GM18519 (cell line): ENCODE results near the gene DCC.
A peak's percentile ranks its signal among the peaks of the same experiment; 100 is the strongest.

Source experiments
- ATAC-seq: cut with Tn5 transposase; IDR thresholded peaks from one replicate; pipeline ENCODE4 v1.9.1; 2021; ENCODE audit warnings: mild to moderate bottlenecking, moderate library complexity; ENCODE audit not compliant: unreplicated experiment, low FRiP score

DCC gene

DNA sequence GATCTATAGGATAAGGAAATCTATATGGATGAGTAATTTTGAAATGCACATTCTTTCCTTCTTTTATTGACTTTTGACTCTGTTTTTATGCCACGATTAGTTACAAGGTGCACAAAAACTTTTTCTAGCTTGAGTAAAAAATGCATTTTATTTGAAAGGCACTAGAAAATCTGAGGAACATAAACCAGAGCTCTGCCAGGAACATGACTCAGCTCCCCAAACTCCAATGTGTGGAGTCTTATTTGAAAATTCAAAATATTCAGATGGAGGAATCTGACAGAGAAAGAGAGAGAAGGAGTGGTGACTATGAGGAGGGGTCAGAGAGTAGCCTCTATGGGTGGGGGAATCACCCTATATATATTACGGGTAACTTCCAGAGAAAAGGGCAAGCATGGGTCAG lies 231.0 kb downstream of the DCC start:
- ATAC-seq, result no peak

DNA sequence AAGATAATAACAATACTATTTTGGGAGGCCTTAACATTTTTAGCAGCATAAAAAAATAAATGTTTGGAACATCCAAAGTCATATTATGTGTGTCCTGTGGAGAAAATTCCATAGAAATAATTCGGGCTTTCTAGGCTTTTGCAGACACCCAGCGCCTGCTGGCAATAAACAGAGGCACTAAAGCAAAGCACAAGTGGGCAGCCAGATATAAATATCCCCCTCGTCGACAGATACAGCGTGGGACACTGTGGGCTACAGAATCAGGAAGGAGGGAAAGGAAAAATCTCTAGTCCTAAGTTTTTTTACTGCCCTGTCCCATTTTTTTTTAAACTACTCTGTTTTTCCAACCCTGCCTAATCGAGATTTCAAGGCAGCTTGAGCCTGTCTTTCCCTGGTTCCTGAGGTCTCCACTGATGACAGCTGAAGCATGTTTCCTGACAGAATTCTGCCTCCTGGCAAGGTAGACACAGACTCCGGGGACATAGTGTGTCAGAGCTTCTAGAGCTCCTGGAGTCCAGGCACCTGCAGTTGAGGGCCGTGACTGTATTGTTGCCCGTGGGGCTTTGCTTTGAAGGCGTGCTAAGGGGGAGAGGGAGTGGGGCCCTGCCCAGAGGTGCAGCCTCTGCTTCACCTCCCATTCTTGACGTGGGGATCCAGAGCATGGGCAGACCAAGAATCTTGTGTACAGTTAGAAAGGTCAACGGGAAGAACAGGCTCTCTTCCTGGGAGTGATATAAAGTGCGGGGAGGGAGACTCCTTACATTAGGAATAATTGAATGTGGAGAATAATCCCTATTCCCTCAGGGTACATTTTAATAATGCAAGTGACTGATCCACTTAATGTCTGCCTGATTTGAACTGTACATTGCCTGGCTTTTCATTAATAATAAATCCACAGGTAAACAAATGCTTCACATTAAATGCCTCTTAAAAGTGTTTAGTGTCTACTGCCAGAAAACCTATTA lies 232.3 kb downstream of the DCC start:
- ATAC-seq, result no peak

DNA sequence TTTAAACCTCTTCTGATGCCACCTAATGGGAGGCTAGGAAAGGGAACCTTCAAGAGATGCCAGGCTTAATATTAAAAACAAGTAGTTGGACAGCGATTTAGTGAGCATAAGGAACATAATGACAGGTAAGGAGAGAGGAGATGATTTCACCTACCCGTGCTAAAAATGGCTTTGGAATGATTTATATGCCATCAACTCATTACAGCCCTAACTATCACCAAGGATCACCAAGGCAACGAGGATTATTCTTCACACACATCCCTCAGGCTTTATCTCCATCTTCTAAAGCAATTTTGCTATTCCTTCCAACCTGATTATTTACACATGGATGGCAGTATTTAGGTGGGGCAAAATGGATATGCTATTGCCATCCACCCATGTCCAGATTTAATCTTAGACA lies 237.8 kb downstream of the DCC start:
- ATAC-seq, result no peak

DNA sequence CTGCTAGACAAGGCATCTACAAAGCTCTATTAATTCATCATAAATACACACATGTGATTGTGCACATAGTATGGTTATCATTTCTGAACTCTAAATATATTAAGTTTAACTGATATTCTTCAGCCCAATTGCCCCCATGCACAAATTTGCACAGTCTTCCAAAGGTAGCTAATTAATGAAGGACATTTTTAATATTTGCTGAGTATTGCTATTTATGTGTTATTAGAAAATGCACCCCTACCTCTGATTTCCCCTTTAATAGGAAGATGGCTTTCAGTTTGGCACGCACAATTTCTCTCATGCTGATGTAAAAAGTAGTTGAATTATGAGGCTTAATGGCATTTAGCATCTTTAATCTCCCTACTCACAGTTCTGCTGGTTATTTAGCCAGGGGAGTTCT lies 242.1 kb downstream of the DCC start:
- ATAC-seq, result no peak

DNA sequence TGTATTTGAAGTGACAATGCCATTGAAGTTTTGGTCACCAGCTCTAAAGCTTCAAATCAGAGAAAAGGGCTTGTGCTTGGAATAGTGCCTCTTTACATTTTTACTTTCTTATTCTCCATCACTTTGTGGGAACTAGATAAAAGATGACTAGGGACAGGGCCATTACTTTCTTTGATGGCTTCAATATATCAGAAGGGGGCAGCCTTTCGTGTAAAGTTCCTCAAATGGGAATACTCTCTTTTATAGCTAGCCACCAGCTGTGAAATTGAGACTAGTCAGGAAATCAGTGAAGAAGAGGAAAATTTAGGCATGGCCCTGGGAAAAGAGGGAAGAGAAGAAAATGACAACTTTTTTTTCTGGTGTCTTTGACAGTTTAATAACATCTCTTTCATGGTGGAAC lies 242.5 kb downstream of the DCC start:
- no peak for ATAC-seq

DNA sequence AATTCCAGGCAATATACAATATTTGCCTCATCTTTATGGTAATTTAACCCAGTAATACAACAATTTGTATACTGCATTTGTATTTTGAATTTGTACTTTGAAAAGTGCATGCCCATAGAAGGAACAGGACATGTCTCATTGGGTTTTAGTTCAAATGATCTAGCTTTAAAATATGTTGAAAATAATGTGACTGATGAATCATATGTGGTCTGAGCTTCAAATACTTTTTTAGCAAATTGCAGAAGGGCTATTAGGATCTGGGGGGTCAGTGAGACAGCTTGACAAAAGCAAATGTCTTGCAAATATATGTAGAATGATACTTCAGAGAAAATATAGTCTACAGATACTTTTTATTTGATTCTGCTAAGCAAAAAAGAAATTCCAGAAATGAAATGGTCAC lies 248.9 kb downstream of the DCC start:
- no peak for ATAC-seq

DNA sequence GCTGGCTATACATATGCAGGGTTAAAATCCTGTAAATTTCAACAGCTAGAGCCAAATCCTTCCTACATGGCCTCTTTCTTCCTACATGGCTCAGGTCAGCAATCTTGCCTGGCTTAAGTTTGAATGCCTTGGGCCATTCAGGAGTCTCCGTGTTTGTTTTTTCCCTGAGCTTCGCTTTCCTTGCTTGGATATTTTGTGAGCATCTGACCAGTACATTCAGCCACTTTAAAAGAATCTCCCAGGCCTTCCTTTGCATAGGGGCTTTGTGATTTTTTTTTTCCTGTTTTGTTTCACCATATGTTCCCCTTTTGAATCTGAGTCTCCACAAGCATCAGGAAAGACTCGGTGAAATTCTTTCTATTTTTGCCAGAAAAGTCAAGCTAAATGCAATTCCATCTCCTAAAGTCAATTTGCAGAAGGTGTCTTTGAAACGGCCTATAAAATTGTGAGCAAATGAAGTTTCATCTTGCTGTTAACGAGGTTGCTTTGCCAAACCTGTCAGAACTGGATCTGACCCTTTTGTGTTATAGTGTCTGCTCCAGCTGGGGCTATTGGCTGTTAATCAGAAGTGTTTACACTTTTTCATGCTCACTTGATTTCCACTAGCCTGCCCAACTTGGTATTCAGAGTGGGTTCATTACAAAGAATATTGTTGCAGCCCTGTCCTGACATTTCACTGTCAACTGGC lies 256.9 kb downstream of the DCC start:
- no peak for ATAC-seq

DNA sequence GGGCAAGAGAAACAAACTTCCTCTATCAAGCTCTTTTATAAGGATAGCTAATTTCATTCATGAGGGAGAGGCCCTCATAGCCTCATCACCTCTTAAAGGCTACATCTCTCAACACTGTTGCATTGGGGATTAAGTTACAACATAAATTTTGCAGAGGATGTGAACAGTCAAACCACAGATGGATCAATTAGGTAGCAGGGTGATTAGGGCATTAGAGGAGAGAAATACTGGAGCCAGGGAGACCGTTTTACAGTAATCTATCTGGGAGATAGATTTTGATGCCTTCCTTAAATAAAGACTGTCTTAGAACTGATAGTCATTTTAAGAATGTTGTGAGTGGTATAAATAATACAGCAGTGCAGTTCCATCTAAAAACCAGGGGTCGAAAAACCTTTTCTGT lies 258.9 kb downstream of the DCC start:
- no peak for ATAC-seq

DNA sequence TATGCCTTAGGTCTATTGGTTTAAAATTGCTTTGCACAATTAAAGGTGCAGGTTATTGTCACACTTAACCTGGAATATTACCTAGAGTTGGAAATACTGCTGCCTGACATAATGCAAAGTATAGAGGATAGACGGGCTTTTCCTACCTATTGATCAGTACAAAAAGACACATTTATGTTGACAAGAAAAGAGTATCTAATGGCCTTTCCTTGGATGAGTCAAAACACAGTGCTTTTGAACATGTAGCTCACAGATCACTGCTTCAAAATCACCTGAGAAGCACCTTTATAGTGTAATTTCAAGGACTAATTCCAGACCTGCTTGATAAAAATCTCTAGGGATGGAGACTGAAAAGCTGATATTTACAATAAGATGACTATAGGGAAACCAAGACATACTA lies 262.8 kb downstream of the DCC start:
- no peak for ATAC-seq

DNA sequence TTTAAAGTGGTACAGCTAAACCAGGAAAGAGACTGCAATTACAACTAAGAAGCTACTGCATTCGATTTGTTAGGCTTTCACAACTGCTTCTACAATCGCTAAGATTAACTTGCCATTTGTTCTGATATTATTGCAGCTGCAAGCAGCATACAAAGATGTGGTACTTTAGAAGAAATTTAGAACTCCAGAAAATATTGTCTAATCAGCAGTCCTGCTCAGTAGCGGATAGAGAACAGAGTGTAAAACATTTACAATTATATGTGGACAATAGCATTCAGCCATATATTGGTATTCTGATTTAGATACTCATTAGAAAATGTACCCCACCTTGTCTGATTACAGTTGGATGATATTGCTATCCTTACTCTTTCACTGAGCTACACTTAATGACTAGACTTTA lies 265.3 kb downstream of the DCC start:
- no peak for ATAC-seq

DNA sequence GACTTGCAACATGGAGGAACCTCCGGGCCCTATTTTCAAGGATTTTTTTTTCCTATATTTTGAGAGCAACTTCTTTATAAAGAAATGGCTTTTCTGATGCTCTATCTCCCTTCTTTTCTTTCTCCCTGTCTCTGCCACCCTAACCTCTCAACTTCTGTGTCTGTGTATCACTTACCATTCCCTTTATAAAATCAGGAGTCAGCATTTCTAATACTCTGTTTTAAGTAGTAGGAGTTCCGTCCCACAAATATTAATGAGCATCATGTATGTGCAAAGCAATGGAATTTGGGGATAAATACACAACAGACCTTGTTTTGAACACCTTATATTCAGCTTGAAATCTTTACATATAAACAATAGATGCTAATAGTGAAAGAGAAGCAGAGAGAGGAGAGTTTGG lies 268.0 kb downstream of the DCC start:
- ATAC-seq, result no peak

DNA sequence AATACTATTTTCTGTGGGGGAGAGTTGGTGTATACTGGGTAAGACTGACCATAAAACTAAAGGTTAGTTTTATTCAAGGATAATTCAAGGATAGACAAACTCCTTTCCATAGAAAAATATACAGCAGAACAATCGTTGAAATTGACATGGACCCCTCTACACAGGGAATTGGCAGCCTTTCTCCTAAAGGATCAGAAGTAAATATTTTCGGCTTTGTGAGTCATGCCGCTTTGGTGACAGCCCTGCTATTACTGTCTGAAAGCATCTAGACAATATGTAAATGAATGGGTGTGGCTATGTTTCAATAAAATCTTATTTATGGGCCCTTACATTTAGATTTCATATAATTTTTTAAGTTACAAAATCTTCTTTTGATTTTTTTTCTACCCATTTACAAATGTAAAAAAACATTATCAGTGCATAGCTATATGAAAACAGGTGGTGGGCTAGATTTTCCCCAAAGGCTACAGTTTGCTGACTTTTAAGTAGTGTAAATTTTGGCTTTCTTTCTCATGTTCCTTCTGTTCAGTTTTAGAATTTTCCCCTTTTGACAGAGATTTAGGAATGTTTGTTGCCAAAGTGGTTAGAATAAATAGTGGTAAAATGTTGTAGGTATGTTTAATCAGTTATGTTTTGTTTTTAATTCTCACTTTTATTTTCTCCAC lies 270.6 kb downstream of the DCC start:
- no peak for ATAC-seq

DNA sequence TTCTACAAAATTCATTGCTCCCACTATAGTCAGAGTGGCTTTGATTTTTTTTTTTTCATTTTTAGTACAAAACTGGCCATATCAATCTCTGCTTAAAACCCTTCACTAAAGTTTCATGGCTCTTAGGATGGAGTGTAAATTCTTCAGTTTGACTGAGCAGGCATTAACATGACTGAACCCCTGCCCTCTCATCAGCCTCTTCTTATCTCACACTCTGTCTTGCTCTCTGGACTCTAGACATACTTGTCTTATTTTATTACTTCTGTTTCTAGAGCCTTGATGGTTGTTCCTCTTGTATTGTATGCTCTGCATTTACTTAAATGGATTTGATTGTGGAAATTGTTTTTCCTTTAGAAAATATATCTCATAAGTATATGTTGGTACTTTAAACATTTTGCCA lies 272.4 kb downstream of the DCC start:
- ATAC-seq, result no peak

DNA sequence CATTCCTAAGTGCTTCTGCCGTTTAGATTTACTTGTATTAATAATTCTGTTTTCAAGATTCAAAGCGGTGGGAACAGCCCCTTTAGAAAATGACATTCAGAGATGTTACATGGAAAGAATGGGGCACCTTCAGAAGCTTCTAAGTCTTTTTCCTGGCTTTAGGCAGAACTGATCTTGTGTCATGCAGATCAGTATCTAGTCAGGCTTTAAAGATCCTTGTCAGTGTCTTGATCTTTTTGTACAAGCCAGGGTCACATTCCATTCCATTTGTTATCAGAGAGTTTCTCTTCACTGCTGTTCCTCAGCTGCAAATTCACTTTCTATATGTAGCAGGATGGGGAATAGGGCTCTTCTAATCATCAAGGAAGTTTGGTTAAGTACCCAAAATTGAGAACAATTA lies 275.3 kb downstream of the DCC start:
- ATAC-seq, result no peak

DNA sequence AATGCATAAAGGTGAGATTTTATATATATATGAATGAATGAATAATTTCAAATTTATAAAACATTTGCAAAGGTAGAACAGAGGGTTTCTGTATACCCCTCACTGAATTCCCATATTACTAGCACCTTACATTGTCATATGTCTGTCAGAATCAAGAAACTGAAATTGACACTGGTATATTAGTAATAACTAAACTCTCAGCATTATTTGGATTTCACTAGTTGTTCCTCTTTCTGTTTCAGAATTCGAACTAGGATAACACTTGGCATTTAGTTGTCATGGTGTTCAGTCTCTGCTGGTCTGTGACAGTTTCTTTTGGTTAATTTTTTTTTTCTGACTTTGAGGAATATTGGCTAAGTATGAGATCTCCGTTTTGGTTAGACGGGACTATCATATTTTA lies 275.9 kb downstream of the DCC start:
- ATAC-seq, result peak; percentile 87

DNA sequence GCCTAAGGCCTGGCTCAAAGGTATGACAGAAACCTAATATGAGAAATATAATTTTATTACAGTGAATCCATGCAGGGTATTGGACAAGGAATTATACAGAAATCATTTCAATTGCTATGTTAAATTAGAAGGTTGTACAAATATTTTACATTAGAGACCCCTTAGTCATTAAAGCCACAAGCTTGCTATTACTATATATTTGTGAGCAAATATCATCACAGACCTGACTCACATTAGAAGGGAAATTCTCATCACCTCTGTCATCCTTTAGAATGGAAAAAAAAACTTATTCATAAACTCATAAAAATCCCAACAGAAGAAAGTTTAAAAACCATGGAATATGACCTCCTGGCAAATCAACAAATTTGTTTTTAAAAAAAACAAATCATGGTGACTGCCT lies 277.9 kb downstream of the DCC start:
- no peak for ATAC-seq

DNA sequence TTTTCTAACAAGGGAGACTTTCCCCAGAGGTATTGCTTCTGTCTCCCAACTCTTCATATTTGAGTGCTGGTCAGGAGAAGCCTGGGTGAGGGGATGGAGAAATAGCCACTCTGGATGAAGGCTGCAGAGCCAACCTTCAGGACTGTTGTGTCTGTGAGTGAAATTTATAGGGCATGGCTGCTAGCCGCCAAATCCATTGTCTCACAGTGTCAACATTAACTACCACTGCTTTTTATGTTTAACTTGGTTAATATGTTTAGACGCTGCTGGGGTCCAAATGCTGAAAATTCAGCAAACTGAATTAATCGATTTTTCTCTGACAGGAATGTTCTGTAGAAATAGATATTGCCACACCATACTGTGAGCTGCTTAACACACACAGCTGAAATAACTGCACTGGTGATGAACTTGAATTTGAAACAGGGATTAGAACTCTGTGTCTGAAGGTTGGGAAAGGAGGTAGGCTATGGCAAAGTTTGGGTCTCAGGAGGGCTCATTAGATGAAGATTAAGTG lies 281.0 kb downstream of the DCC start:
- no peak for ATAC-seq

DNA sequence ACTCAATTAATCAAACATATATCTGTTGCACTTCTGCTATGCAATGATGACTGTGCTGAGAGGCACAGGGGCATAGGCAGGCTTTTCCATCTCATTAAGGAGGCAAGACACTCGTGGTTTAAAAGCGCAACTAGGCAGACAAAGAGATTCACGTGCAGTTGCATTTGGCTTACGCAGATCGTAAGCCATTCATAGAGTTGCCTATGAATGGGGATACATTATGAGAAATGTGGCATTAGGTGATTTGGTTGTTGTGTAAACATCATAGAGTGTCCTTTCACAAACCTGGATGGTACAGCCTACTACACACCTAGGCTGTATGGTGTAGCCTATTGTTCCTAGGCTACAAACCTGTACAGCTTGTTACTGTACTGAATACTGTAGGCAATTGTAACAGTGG lies 284.7 kb downstream of the DCC start:
- no peak for ATAC-seq

DNA sequence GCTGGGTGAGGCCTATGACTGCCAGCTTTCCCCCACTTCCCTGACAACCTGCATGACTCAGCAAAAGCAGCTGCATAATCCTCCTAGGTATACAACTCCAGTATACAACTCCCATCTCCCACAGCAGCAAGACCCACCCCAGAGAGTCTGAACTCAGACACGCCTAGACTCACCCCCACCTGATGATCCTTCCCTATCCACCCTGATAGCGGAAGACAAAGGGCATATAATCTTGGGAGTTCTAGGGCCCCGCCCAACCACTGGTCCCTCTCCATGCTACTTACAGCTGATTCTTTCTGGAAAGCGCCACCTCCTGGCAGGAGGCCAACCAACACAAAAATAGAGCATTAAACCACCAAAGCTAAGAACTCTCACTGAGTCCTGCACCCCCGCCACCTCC lies 296.5 kb downstream of the DCC start:
- ATAC-seq, result no peak

DNA sequence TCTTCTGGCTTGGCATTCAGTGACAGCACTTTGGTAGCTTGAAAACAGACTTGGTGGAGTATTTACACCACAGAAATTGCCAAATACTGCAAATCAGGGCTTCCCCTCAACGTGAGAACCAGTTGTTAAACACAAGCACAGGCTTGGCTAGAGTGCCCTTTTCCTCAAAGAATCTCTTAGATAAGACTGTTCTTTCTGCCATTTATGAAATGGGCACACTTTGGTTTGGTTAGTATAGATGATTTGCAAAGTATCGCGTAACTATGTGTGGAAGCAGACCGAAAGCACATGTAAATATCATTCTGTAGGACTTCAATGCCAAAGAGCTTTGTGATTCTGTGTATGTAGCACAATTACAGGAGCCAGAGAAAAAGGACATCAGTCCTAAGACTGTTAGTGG lies 308.2 kb downstream of the DCC start:
- ATAC-seq, result no peak

DNA sequence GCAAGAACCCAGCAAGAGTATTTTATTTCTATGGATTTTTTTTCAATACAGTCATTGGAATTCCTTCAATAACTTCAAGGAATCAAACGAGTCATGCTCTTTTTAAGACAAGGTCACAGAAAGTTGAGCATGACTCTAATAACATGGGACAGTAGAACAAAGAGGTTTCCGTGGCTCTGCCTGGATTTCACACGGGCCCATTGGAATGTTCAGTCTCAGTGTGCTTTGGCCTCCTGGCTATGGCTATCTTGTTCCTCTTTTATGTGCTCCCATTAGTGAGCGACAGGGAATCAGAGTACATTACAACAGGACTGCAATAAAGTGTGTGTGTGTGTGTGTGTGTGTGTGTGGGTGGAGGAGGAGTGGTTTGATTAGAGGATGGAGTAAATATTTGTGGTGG lies 312.4 kb downstream of the DCC start:
- no peak for ATAC-seq
